ELF-1 (cell line): ENCODE measurements around the gene AQR.
"Not testable (repeated sequence)": the region's sequence is repeated elsewhere in the genome, so short reads cannot be mapped to it uniquely, and the experiment has no call there.

ENCODE experiments used
- DNase-seq: peaks from one replicate; pipeline ENCODE4 v3.0.0-alpha.2; 2016; ENCODE audit warnings: low read depth, low spot score

AQR gene

GRCh38 chr15:34953851-34954250 lies 15.7 kb downstream of the AQR start:
- DNase-seq = no peak

GRCh38 chr15:34952481-34952880 lies 17.1 kb downstream of the AQR start:
- DNase-seq = no peak

- no peak for DNase-seq
Measured at GRCh38 chr15:34951993-34952392, 17.5 kb downstream of the AQR start.

- no peak for DNase-seq
Measured at GRCh38 chr15:34944936-34945335, 24.6 kb downstream of the AQR start.

- DNase-seq = no peak
Measured at GRCh38 chr15:34943711-34944110, 25.8 kb downstream of the AQR start.

- DNase-seq = not testable (repeated sequence)
Measured at GRCh38 chr15:34943264-34943663, 26.3 kb downstream of the AQR start.

- no peak for DNase-seq
Measured at GRCh38 chr15:34942363-34942762, 27.2 kb downstream of the AQR start.

GRCh38 chr15:34941831-34942230 lies 27.7 kb downstream of the AQR start:
- DNase-seq = no peak

GRCh38 chr15:34941185-34941698 lies 28.3 kb downstream of the AQR start:
- no peak for DNase-seq

GRCh38 chr15:34933432-34933975 lies 36.0 kb downstream of the AQR start:
- no peak for DNase-seq

- DNase-seq = not testable (repeated sequence)
Measured at GRCh38 chr15:34928349-34928748, 41.2 kb downstream of the AQR start.

- no peak for DNase-seq
Measured at GRCh38 chr15:34927726-34928125, 41.8 kb downstream of the AQR start.

- DNase-seq = no peak
Measured at GRCh38 chr15:34914317-34914716, 55.2 kb downstream of the AQR start.

- DNase-seq = no peak
Measured at GRCh38 chr15:34905047-34905446, 64.5 kb downstream of the AQR start.

- DNase-seq = no peak
Measured at GRCh38 chr15:34904527-34904926, 65.0 kb downstream of the AQR start.

- no peak for DNase-seq
Measured at GRCh38 chr15:34900748-34901147, 68.8 kb downstream of the AQR start.

- DNase-seq = no peak
Measured at GRCh38 chr15:34896183-34896582, 73.4 kb downstream of the AQR start.

- no peak for DNase-seq
Measured at GRCh38 chr15:34893967-34894366, 75.6 kb downstream of the AQR start.

- DNase-seq = no peak
Measured at GRCh38 chr15:34892963-34893591, 76.5 kb downstream of the AQR start.

GRCh38 chr15:34890424-34890823 lies 79.1 kb downstream of the AQR start:
- no peak for DNase-seq

- DNase-seq = no peak
Measured at GRCh38 chr15:34889476-34889875, 80.1 kb downstream of the AQR start.

GRCh38 chr15:34886134-34886533 lies 83.4 kb downstream of the AQR start:
- no peak for DNase-seq

GRCh38 chr15:34883633-34884032 lies 85.9 kb downstream of the AQR start:
- no peak for DNase-seq

GRCh38 chr15:34883042-34883441 lies 86.5 kb downstream of the AQR start:
- no peak for DNase-seq
